Mesodermal cell (in vitro differentiated cells): ENCODE measurements around the gene OTOP3.

Experiments
- H3K27ac ChIP-seq: 2 replicates; pipeline ENCODE4 v1.7.0; 2013; ENCODE audit warnings: mild to moderate bottlenecking, low read depth, low read length, moderate library complexity; ENCODE audit not compliant: severe bottlenecking
- H3K36me3 ChIP-seq: 2 replicates; pipeline ENCODE4 v1.7.1; 2013; ENCODE audit warnings: mild to moderate bottlenecking, low read length, moderate library complexity; ENCODE audit not compliant: control insufficient read depth, insufficient read depth
- H3K4me1 ChIP-seq: one replicate; pipeline ENCODE4 v1.7.1; 2013; ENCODE audit warnings: mild to moderate bottlenecking, low read length; ENCODE audit not compliant: insufficient read depth, control insufficient read depth, poor library complexity, severe bottlenecking
- H3K4me3 ChIP-seq: 2 replicates; pipeline ENCODE4 v1.7.0; 2013; ENCODE audit warnings: low read length, control low read depth, mild to moderate bottlenecking; ENCODE audit not compliant: insufficient read depth, poor library complexity, severe bottlenecking; ENCODE audit errors: extremely low read depth
- H3K9me3 ChIP-seq: 2 replicates; pipeline ENCODE4 v1.7.1; 2013; ENCODE audit warnings: mild to moderate bottlenecking, low read length, moderate library complexity; ENCODE audit not compliant: control insufficient read depth
- WGBS, 2 experiments: methylation state at CpG; one replicate each; pipeline ENCODE4 v1.1.5; 2013; ENCODE audit warnings: missing lambda C conversion rate in 2 of 2; ENCODE audit not compliant: insufficient coverage in 2 of 2; 5-methylcytosine and 5-hydroxymethylcytosine counted together

Gene OTOP3

GRCh38 chr17:74945543-74945942 lies 9.8 kb downstream of the OTOP3 start:
- no peak overlapping the region for H3K27ac ChIP-seq
- H3K4me1 ChIP-seq: no peaks in the 10 kb centered on the region
- 61 to 64% methylated on average over 6 of the region's 6 CpGs for WGBS, 2 experiments

GRCh38 chr17:74946641-74947040 lies 10.9 kb downstream of the OTOP3 start:
- Histone ChIP-seq H3K9me3 (no peaks in the 10 kb centered on the region), H3K4me3 (no peak overlapping the region), H3K4me1 (no peaks in the 10 kb centered on the region), H3K27ac (no peak overlapping the region), H3K36me3 (no peaks in the 10 kb centered on the region)
- WGBS, 2 experiments: 85 to 93% methylated on average over 14 of the region's 14 CpGs

More at GRCh38 chr17:74945543-74945942, 9.8 kb downstream of the OTOP3 start:
- H3K36me3 ChIP-seq: no peaks in the 10 kb centered on the region
- no peak overlapping the region for H3K4me3 ChIP-seq
- H3K9me3 ChIP-seq: no peaks in the 10 kb centered on the region

GRCh38 chr17:74947041-74947754 lies 11.5 kb downstream of the OTOP3 start:
- WGBS, 2 experiments: 90 to 92% methylated on average over 14 to 15 of the region's 17 CpGs
- Histone ChIP-seq H3K4me3 (no peak overlapping the region), H3K36me3 (no peaks in the 10 kb centered on the region), H3K27ac (no peak overlapping the region), H3K4me1 (no peaks in the 10 kb centered on the region), H3K9me3 (no peaks in the 10 kb centered on the region)

GRCh38 chr17:74949455-74950115 lies 13.9 kb downstream of the OTOP3 start:
- no peak overlapping the region for H3K4me3 ChIP-seq
- H3K9me3 ChIP-seq: no peaks in the 10 kb centered on the region
- no peaks in the 10 kb centered on the region for H3K36me3 ChIP-seq
- H3K4me1 ChIP-seq: no peaks in the 10 kb centered on the region
- WGBS, 2 experiments: 76 to 92% methylated on average over 9 to 12 of the region's 12 CpGs
- H3K27ac ChIP-seq: no peak overlapping the region

GRCh38 chr17:74950207-74950606 lies 14.5 kb downstream of the OTOP3 start:
- H3K4me1 ChIP-seq: no peaks in the 10 kb centered on the region
- WGBS, 2 experiments: 59 to 68% methylated on average over 6 to 7 of the region's 8 CpGs
- H3K27ac ChIP-seq: no peak overlapping the region
- H3K36me3 ChIP-seq: no peaks in the 10 kb centered on the region
- no peak overlapping the region for H3K4me3 ChIP-seq
- H3K9me3 ChIP-seq: no peaks in the 10 kb centered on the region

- Histone ChIP-seq H3K27ac (no peak overlapping the region), H3K9me3 (no peaks in the 10 kb centered on the region), H3K36me3 (no peaks in the 10 kb centered on the region), H3K4me3 (no peak overlapping the region), H3K4me1 (no peaks in the 10 kb centered on the region)
- WGBS, 2 experiments: 74 to 80% methylated on average over 2 to 3 of the region's 3 CpGs
These were observed 15.4 kb downstream of the OTOP3 start for GRCh38 chr17:74951065-74951464.

- H3K4me3 ChIP-seq: no peak overlapping the region
- H3K36me3 ChIP-seq: no peaks in the 10 kb centered on the region
- H3K27ac ChIP-seq: no peak overlapping the region
- WGBS, 2 experiments: 77 to 91% methylated on average over 21 to 26 of the region's 32 CpGs
- H3K4me1 ChIP-seq: no peaks in the 10 kb centered on the region
- no peaks in the 10 kb centered on the region for H3K9me3 ChIP-seq
These were observed 16.2 kb downstream of the OTOP3 start for GRCh38 chr17:74951680-74952421.

GRCh38 chr17:74952431-74953133 lies 16.9 kb downstream of the OTOP3 start:
- Histone ChIP-seq H3K4me3 (no peak overlapping the region), H3K27ac (no peak overlapping the region), H3K9me3 (no peaks in the 10 kb centered on the region), H3K4me1 (no peaks in the 10 kb centered on the region), H3K36me3 (no peaks in the 10 kb centered on the region)
- WGBS, 2 experiments: 89 to 92% methylated on average over 17 to 18 of the region's 24 CpGs

GRCh38 chr17:74953134-74953687 lies 17.5 kb downstream of the OTOP3 start:
- H3K9me3 ChIP-seq: no peaks in the 10 kb centered on the region
- H3K36me3 ChIP-seq: no peaks in the 10 kb centered on the region
- H3K27ac ChIP-seq: no peak overlapping the region
- no peaks in the 10 kb centered on the region for H3K4me1 ChIP-seq
- H3K4me3 ChIP-seq: no peak overlapping the region
- WGBS, 2 experiments: 86 to 91% methylated on average over 6 to 11 of the region's 11 CpGs

- no peaks in the 10 kb centered on the region for H3K36me3 ChIP-seq
- no peaks in the 10 kb centered on the region for H3K9me3 ChIP-seq
- H3K4me3 ChIP-seq: no peak overlapping the region
- H3K27ac ChIP-seq: no peak overlapping the region
- H3K4me1 ChIP-seq: no peaks in the 10 kb centered on the region
- 90 to 91% methylated on average over 10 of the region's 15 CpGs for WGBS, 2 experiments
These were observed 18.4 kb downstream of the OTOP3 start for GRCh38 chr17:74954115-74954514.
